Measurements from ENCODE around the gene CHRM1. TPM values are rescaled to one million over a fixed set of nuclear protein-coding genes. Genes with fewer than 3 reads are reported as not detected.

Gene CHRM1
- polyA plus RNA-seq, 1 experiment: not detected

DNA sequence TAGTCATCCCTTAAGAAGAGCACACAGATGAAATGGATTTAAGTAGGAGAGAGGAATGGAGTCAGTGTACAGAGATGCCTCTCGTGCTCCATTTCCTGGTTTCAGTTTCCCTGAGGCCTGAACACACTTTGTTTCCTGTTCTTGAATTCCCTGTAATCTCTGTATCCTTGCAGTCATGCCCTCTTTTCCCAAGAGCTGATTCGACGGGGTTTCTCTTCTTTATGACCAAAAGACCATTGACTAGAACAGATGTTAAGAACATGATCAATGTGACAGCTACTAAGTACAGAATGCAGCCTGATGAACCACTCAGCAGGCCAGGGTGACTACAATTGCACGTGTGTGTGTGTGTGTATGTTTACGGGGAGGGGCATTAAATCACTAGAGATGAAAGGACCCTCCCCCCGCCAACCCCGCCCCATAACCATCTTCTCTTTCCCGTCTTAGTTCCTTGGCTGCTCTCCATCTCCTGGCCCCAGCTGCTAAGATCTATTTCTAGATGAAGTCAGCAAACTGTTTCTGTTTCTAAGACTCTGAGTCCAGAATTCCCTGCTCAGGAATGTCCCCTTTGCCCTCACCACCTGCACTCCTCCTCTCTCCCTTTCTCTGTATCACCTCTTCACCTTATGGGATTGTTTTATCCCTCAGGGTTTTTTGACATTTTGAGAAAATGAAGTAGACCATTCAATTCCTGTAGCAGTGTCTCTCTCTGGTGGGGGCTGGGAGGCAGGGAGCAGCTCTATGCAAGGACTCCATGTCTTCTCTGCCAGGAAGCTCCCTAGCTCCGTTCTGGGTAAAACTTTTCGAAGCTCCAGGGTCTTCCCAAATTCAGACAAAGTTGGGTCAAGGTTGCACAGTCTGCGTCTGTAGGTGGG, 37.6 kb upstream of the CHRM1 start:
- ChIA-PET CTCF (interaction anchor here (0.8 to 1.0 kb wide), 2 partner anchors 50 to 65 kb away, joined by 3 to 4 read pairs; no protein-coding TSS in a partner anchor), POLR2A (no interaction called here)
- Histone ChIP-seq H3K27me3 (ENCODE audit: control insufficient read depth, insufficient read depth, low read length) (peaks cover 3% of the 10 kb centered on the region), H3K27ac (ENCODE audit: low read depth, low read length) (no peak overlapping the region), H3K4me3 (ENCODE audit: low read depth, low read length) (no peak overlapping the region), H3K9me3 (ENCODE audit: control insufficient read depth, insufficient read depth, low read length) (no peaks in the 10 kb centered on the region)
- DNase-seq (ENCODE audit: low read depth, low spot score): peak; percentile 4
- TF ChIP-seq, protein P1, sequence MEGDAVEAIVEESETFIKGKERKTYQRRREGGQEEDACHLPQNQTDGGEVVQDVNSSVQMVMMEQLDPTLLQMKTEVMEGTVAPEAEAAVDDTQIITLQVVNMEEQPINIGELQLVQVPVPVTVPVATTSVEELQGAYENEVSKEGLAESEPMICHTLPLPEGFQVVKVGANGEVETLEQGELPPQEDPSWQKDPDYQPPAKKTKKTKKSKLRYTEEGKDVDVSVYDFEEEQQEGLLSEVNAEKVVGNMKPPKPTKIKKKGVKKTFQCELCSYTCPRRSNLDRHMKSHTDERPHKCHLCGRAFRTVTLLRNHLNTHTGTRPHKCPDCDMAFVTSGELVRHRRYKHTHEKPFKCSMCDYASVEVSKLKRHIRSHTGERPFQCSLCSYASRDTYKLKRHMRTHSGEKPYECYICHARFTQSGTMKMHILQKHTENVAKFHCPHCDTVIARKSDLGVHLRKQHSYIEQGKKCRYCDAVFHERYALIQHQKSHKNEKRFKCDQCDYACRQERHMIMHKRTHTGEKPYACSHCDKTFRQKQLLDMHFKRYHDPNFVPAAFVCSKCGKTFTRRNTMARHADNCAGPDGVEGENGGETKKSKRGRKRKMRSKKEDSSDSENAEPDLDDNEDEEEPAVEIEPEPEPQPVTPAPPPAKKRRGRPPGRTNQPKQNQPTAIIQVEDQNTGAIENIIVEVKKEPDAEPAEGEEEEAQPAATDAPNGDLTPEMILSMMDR (IDR thresholded peaks at IDR 0.05; ENCODE audit: low read depth, low read length): no peak

DNA sequence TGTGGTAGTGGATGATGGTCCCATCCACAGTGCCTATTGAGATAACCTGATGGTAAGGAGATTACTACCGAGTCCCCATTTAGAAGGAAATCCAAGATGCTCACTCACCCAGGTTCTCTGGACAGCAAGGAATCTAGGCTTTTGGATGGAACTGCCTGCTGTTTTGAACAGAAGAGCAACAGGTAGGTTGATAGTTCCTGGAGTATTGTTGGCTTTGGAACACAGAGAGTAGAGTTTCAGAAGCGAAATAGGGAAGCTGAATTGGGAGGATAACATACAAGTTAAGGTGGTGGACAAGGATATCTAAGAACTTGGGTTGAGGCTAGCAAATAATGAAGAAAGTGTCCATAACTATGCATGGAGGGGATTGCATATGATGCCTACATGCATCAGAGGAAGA, 36.0 kb upstream of the CHRM1 start:
- Histone ChIP-seq H3K4me3 (ENCODE audit: low read depth, low read length) (no peak overlapping the region), H3K27me3 (ENCODE audit: control insufficient read depth, insufficient read depth, low read length) (peaks cover 3% of the 10 kb centered on the region), H3K27ac (ENCODE audit: low read depth, low read length) (no peak overlapping the region), H3K9me3 (ENCODE audit: control insufficient read depth, insufficient read depth, low read length) (no peaks in the 10 kb centered on the region)
- CTCF ChIA-PET: no interaction called here
- POLR2A ChIA-PET: no interaction called here
- DNase-seq (ENCODE audit: low read depth, low spot score): no peak
- TF ChIP-seq, protein P1 (IDR thresholded peaks at IDR 0.05; ENCODE audit: low read depth, low read length): no peak

DNA sequence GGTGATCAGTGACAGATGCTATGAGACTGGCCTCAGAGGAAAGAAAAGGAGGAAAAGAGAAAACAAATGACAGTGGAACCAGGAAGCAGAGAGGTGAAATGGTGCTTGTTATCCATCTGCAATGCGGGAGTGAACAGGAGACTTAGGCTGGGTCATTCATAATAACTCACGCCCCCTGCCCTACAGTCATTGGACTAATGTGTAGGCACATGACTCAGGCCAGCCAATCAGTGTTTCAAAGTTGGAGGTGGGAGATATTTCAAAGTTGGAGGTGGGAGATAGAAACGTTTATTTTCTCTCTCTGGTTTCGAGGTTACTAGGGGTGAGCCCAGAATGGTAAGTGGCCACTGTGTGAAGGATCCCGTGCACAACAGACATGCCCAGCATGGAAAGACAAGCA, 33.3 kb upstream of the CHRM1 start:
- TF ChIP-seq, protein P1 (IDR thresholded peaks at IDR 0.05; ENCODE audit: low read depth, low read length): no peak
- no peak overlapping the region for H3K4me3 ChIP-seq (ENCODE audit: low read depth, low read length)
- ChIA-PET POLR2A (no interaction called here), CTCF (no interaction called here)
- H3K9me3 ChIP-seq (ENCODE audit: control insufficient read depth, insufficient read depth, low read length): no peaks in the 10 kb centered on the region
- H3K27me3 ChIP-seq (ENCODE audit: control insufficient read depth, insufficient read depth, low read length): peaks cover 3% of the 10 kb centered on the region
- H3K27ac ChIP-seq (ENCODE audit: low read depth, low read length): no peak overlapping the region
- no peak for DNase-seq (ENCODE audit: low read depth, low spot score)

DNA sequence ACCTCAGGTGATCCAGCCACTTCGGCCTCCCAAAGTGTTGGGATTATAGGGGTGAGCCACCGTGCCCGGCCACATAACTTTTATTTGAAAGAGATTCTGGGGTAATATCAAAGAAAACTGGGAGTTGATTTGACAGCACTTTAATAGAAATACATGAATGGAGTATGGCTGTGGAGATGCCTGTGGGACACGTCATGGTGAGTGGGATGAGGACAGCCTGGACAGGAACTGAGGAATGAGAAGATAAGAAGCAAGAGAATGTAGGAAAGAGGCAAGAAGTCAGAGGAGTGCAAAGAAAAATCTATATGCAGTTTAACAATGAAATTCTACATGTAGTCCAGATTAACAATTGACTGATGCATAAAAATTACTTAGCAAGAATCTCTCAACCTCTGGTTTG, 32.6 kb upstream of the CHRM1 start:
- ChIA-PET CTCF (no interaction called here), POLR2A (no interaction called here)
- DNase-seq (ENCODE audit: low read depth, low spot score): no peak

More for the DNA sequence above, 32.6 kb upstream of the CHRM1 start:
- Histone ChIP-seq H3K9me3 (ENCODE audit: control insufficient read depth, insufficient read depth, low read length) (no peaks in the 10 kb centered on the region), H3K27me3 (ENCODE audit: control insufficient read depth, insufficient read depth, low read length) (peaks cover 6% of the 10 kb centered on the region), H3K4me3 (ENCODE audit: low read depth, low read length) (no peak overlapping the region), H3K27ac (ENCODE audit: low read depth, low read length) (no peak overlapping the region)
- TF ChIP-seq, protein P1 (IDR thresholded peaks at IDR 0.05; ENCODE audit: low read depth, low read length): no peak
